AG09319 (cell line): Measurements from ENCODE around the gene CAMK2G.
A peak's percentile ranks its signal among the peaks of the same experiment; 100 is the strongest.

Experiments
- DNase-seq: peaks from one replicate; pipeline ENCODE4 v3.0.0-alpha.2; 2010; ENCODE audit warnings: low read depth; ENCODE audit errors: extremely low read depth
- CTCF ChIP-seq: IDR thresholded peaks from 2 replicates; pipeline ENCODE4 v1.5.1; 2011; ENCODE audit warnings: low read depth, mild to moderate bottlenecking, inconsistent platforms, low read length, moderate library complexity

CAMK2G gene

GRCh38 chr10:73781879-73782748 lies 92.2 kb downstream of the CAMK2G start, which contains the start of gene CHCHD1:
TSS of gene CHCHD1 (plus strand) at chr10:73782048. CDS start at chr10:73782076, 28 bp downstream.
- no peak for TF ChIP-seq CTCF
- DNase-seq: peak; percentile 51

- no peak for TF ChIP-seq CTCF
- DNase-seq: no peak
These were observed 92.8 kb downstream of the CAMK2G start for GRCh38 chr10:73781548-73781878.

- no peak for TF ChIP-seq CTCF
- DNase-seq: no peak
These were observed 93.4 kb downstream of the CAMK2G start for GRCh38 chr10:73780966-73781365.

GRCh38 chr10:73780301-73780700 lies 94.1 kb downstream of the CAMK2G start:
- no peak for TF ChIP-seq CTCF

GRCh38 chr10:73779539-73780197 lies 94.7 kb downstream of the CAMK2G start:
- TF ChIP-seq CTCF: no peak

More at GRCh38 chr10:73780301-73780700, 94.1 kb downstream of the CAMK2G start:
- DNase-seq: no peak

GRCh38 chr10:73779018-73779417 lies 95.3 kb downstream of the CAMK2G start:
- DNase-seq: no peak
- no peak for TF ChIP-seq CTCF

More at GRCh38 chr10:73779539-73780197, 94.7 kb downstream of the CAMK2G start:
- DNase-seq: no peak

GRCh38 chr10:73774637-73775036 lies 99.7 kb downstream of the CAMK2G start:
- no peak; the same call in 1 of the 2 replicates for TF ChIP-seq CTCF
- peak; percentile 14 for DNase-seq
